AG09319 (cell line): ENCODE data around the gene PER1.
"Not testable (repeated sequence)": the region's sequence is repeated elsewhere in the genome, so short reads cannot be mapped to it uniquely, and the experiment has no call there.

Source experiments
- DNase-seq: peaks from one replicate; pipeline ENCODE4 v3.0.0-alpha.2; 2010; ENCODE audit warnings: low read depth; ENCODE audit errors: extremely low read depth
- CTCF ChIP-seq: IDR thresholded peaks from 2 replicates; pipeline ENCODE4 v1.5.1; 2011; ENCODE audit warnings: low read depth, mild to moderate bottlenecking, inconsistent platforms, low read length, moderate library complexity

Gene PER1

DNA sequence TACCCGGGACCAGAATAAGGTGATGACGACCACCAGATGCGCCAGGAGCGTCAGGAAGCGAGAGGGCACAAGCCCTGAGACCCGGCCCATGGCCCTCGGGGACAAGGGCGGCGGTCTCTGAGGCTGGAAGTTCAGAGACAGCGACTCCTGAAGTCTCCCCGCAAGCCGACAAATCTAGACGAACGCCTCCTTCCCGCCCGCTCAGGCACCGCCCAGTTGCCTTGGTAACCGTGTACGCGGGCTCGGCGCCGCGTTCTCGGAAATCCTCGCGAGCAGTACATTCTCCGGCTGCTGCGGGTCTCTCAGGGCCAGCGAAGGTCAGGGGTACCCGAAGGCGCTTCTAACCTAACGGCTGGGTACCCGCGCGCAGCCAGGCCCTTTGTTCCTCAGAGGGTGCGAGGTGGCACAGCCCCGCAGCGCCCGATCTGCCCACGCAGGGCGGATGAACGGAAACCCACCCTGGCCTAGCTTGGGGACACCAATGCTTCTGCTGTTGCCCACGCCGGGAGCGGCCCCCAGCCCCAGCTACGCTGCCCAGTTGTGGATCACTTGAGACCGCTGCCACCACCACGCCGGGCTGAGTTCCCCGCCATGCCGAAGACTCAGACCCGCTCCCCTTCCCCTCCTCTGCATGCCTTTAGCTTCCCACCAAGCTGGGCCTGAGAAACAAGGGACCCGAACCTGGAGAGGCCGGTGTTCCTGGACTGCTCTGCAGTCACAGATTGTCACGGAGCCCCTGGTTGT is 24.2 kb upstream of the PER1 start, which contains the start of gene TMEM107:
TSS of gene TMEM107 (minus strand) at position 184 of the 744 bp plus-strand sequence. CDS start at position 90, 94 bp downstream.
- peak; percentile 10 for TF ChIP-seq CTCF
- DNase-seq = no peak

GRCh38 chr17:8175795-8176196 is 23.6 kb upstream of the PER1 start:
- TF ChIP-seq CTCF = no peak
- no peak for DNase-seq

DNA sequence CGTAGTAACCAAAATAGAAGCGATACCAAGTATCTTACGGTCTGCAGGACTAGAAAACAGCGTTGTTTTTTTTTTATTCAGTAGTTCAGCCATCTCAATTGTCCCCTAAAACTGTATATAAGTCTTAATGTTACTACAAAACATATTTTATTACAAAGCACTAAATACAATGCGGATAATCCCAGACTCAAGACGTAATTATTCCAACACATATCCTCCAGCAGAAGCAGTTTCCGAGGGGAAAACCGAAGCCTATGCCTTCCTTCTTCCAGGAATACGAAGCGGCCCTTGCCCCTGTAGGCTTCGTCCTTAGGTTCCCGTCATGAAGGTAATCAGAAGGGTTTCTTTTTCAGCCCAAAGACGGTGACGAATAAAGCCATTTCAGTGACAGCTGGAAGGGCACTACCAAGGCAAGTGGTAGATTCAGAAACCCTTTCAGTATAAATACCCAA is 21.7 kb upstream of the PER1 start:
- TF ChIP-seq CTCF = no peak
- no peak for DNase-seq

DNA sequence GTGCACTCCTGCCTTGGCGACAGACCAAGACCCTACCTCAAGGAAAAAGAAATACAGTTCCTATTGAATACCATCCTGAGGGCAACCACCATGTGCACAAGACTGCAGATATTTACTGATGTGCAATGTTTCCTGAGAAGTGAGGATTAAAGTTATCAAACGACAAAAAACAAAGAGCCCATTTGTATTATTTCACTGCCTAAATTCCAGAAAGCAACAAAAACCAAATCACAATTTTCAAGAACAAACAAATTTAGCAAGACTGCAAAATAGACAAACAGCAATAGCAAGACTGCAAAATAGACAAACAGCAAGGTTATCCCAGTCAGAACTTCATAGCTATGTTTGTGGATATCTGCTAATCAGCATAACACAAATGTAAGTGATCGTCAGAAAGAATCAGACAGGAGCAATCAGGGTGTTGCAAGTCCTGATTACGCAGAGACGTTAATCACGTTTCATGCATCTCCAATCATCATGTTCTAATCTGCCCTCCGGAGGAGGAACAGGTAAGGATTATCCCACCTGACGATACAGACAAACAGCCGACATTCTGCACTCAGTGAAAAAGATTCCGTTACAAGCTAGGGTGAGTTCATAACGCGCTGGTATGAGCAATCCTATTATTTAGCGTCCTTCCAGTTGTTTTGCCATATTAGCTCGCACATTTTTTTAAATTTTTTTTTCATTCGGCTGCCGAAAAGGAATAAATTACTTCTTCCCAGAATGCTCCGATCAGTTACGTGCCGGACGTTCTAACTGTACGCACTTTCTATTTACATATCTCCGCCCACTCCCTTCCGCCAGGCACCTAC is 21.1 kb upstream of the PER1 start:
- peak; percentile 90 for DNase-seq
- TF ChIP-seq CTCF = no peak

DNA sequence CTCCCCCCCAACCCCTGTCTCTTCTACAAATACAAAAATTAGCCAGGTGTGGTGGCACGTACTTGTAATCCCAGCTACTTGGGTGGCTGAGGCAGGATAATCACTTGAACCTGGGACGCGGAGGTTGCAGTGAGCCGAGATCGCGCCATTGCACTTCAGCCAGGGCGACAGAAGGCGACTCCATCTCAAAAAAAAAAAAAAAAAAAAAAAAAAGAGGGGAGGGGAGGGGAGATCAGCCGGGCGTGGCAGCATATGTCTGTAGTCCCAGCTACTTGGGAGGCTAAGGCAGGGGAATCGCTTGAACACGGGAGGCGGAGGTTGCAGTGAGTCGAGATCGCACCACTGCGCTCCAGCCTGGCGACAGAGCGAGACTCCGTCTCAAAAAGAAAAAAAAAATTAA is 18.0 kb upstream of the PER1 start:
- not testable (repeated sequence) for DNase-seq

- TF ChIP-seq CTCF = no peak
- no peak for DNase-seq
Measured at GRCh38 chr17:8167526-8167925, 15.3 kb upstream of the PER1 start.

DNA sequence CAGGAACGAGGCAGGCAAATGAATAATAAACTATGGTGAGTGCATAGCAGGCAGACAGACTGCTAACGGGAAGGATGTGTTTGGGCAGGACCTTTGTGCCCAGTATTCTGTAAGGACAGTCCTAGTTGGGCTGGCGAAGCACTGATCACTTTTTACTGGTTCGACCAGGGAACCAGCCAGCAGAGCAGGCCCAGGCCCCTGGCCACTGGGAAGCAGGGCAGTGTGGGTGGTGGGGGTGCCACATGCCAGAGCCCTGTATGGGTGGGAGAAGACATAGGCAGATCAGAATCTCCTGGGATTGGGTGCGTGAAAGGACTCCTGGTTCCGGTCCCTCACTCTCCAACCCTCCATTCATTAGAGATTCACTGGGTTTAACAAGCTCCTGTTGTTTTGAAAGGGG is 14.5 kb upstream of the PER1 start:
- no peak for TF ChIP-seq CTCF
- DNase-seq = no peak
